Activated CD4-positive, alpha-beta T cell treated with anti-CD3 and anti-CD28 coated beads, Interleukin-2, amount 10 ng/mL, durations not matched to agents 24 days and 14 days (primary cell): ENCODE measurements around the gene SDK2. TPM values are rescaled to one million over a fixed set of nuclear protein-coding genes. Genes with fewer than 3 reads are reported as not detected.

Source experiments
- DNase-seq: peaks from one replicate; pipeline ENCODE4 v3.0.0; 2022
- H3K27ac Mint-ChIP-seq: one replicate; pipeline ENCODE4 v1.8.0; 2022; ENCODE audit warnings: mild to moderate bottlenecking, mixed read lengths
- H3K27me3 Mint-ChIP-seq: one replicate; pipeline ENCODE4 v1.8.0; 2022; ENCODE audit warnings: mixed read lengths
- H3K36me3 Mint-ChIP-seq: one replicate; pipeline ENCODE4 v1.8.0; 2022; ENCODE audit warnings: low read depth, mild to moderate bottlenecking, mixed read lengths
- H3K4me1 Mint-ChIP-seq: one replicate; pipeline ENCODE4 v1.8.0; 2021; ENCODE audit warnings: mixed read lengths
- H3K4me3 Mint-ChIP-seq: one replicate; pipeline ENCODE4 v1.8.0; 2022; ENCODE audit warnings: mild to moderate bottlenecking, moderate library complexity, mixed read lengths
- H3K9me3 Mint-ChIP-seq: one replicate; pipeline ENCODE4 v1.8.0; 2021; ENCODE audit warnings: mixed read lengths
- intact Hi-C: fragments of 100-400 bp; cut with micrococcal nuclease; formaldehyde crosslinking; loops from one replicate; pipeline ENCODE4 v1.15.1; 2023
- total RNA-seq: library from RNA; stranded (reverse); gene quantifications from 2 replicates; pipeline ENCODE4 v1.2.3, GENCODE V29; 2022

SDK2 gene
- total RNA-seq, 1 donor from 2014 or later = 0.42 TPM

DNA sequence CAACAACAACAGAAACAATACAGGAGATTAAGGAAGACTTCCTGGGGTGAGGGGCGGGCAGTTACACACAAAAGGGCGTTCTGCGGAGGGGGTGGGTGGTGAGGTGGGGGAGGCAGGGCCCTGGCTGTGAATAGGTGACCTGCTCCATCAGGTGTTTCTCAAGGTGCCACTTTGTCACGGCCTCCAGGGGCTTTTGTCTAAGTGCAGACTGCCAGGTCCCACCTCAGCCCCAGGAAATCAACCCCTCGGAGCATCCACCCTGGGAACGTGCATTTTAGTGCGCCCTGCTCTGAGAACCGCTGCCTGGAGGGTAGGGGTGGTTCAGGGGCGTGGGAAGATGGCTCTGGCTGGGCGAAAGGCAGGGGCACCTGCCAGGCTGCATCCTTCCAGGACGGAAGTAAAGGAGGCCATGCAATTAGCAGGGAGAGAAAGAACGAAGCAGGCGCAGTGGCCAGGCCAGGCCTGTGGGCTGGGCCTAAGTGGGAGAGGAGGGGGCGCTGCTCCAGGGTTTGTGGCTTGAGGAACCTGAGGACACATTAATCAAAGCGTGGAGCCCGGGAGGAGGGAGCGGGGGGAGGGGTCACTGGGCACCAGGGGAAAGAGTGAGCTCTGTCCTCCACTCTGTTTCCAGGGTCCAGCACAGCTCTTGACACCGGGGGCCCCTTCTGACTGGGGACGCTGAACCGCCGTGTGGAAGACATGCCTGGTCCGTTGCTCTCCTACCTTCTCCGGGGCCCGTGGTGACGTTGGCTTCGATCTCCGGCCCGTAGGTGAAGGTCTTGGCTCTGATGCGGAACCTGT lies 283.1 kb downstream of the SDK2 start:
- H3K27me3 Mint-ChIP-seq = no peaks in the 10 kb centered on the region
- no peaks in the 10 kb centered on the region for H3K4me1 Mint-ChIP-seq
- intact Hi-C loops = loop anchor here (10.0 kb wide), 1 partner anchor 376 kb away; no protein-coding TSS in a partner anchor
- no peaks in the 10 kb centered on the region for H3K9me3 Mint-ChIP-seq
- DNase-seq = no peak
- no peak overlapping the region for H3K27ac Mint-ChIP-seq
- no peak overlapping the region for H3K4me3 Mint-ChIP-seq
- H3K36me3 Mint-ChIP-seq = no peaks in the 10 kb centered on the region

DNA sequence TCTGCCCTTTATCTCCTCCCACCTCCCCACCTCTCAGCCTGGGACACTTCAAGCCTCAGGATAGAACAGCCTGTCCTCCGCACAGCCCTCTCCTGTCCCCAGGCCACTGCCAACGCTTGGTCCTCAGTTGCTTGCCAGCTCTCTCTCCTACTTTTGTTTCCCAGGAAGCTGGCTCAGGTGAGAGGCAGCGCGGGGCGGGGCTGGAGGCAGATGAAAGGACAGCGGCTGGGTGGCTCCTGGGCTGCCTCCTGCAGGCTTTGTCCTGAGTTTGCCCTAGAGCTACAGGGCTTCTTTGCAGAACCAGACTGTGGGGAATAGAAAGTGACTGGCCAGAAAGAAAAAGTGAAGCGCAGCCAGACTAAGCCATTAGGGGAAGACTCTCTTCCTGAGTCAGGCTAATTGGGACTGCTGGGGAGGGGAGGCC lies 284.2 kb downstream of the SDK2 start:
- no peaks in the 10 kb centered on the region for H3K4me1 Mint-ChIP-seq
- H3K27me3 Mint-ChIP-seq = no peaks in the 10 kb centered on the region
- DNase-seq = no peak
- no peaks in the 10 kb centered on the region for H3K36me3 Mint-ChIP-seq
- intact Hi-C loops = loop anchor here (10.0 kb wide), 1 partner anchor 375 kb away; no protein-coding TSS in a partner anchor
- H3K4me3 Mint-ChIP-seq = no peak overlapping the region
- no peak overlapping the region for H3K27ac Mint-ChIP-seq
- no peaks in the 10 kb centered on the region for H3K9me3 Mint-ChIP-seq

DNA sequence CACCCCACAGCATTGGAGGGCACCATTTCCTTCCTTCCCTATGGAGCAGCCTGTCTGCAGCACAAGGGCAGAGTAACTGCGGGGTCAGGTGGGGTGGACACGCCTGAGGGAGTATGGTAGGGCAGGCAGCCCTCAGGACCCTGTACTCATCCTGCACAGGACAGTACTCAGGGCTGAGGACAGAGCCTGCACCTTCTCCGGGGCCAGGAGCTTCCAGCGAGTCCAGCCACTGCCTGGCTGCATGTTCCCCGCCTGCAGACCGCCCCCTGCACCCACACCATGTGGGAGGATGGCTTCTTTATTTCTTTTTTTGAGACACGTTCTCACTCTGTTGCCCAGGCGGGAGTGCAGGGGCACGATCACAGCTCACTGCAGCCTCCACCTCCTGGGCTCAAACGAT lies 284.9 kb downstream of the SDK2 start:
- Mint-ChIP-seq H3K4me1 (no peaks in the 10 kb centered on the region), H3K36me3 (no peaks in the 10 kb centered on the region), H3K9me3 (no peaks in the 10 kb centered on the region), H3K27me3 (no peaks in the 10 kb centered on the region), H3K4me3 (no peak overlapping the region), H3K27ac (no peak overlapping the region)
- intact Hi-C loops = no loop called here
- DNase-seq = no peak

DNA sequence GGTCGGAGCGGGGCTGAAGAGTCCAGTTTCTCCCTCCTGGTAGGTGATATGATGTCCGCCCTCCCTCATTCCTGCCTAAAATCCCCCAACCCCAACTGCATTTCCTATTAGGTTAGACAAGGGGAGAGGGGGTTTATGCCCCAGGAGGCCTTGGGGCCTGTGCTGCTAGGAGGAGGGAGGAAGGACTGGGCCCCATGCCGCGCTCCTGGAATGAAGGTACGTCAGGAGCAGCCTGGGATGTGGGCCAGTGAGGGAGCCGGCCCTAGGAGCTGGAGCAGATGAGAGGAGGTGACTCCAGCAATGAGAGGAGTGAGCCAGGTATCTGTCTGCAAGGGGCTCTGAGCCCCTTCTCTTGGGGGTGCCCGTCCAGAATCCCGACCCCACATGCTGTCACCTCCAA lies 285.6 kb downstream of the SDK2 start:
- intact Hi-C loops = no loop called here
- Mint-ChIP-seq H3K9me3 (no peaks in the 10 kb centered on the region), H3K4me1 (no peaks in the 10 kb centered on the region), H3K4me3 (no peak overlapping the region), H3K27ac (no peak overlapping the region), H3K27me3 (no peaks in the 10 kb centered on the region), H3K36me3 (no peaks in the 10 kb centered on the region)
- no peak for DNase-seq

DNA sequence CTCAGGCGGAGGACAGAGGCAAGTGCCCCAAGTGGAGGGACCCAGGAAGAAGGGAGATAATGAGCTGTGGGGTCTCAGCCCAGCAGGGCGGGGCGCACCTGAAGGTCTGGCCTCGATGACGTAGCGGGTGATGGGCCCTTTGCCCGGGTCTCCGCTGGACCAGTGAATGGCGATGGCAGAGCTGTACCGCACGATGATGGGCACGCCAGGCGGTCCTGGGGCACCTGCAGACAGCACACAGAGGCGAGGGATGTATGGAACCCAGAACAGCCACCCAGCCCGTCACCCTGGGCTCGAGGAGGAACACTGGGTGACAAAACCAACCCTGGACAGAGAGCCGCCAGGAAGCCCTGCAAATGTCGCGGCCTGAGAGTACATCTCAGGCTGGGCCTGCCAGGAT lies 286.3 kb downstream of the SDK2 start:
- no peak for DNase-seq
- Mint-ChIP-seq H3K9me3 (no peaks in the 10 kb centered on the region), H3K4me1 (no peaks in the 10 kb centered on the region), H3K4me3 (no peak overlapping the region), H3K27ac (no peak overlapping the region), H3K27me3 (no peaks in the 10 kb centered on the region), H3K36me3 (no peaks in the 10 kb centered on the region)
- intact Hi-C loops = no loop called here

DNA sequence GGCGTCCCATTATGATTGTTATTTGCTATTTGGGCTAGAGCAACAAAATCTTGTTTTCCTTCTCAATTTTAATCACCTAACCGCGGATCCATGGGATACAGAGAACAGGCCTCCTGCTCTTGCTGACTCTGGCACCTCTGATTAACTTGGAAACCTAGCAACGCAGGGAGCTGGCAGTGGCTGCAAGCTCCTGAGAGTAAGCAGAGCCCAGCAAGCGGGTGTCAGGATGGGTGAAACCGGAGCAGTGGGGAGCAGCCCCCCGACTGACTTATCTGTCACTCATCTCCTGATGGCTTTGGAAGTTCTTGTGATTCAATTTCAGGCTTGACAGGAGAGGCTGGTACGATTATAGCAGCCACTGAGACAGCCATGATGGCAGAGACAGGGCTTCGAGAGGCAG lies 286.9 kb downstream of the SDK2 start:
- H3K4me1 Mint-ChIP-seq = no peaks in the 10 kb centered on the region
- no peak for DNase-seq
- H3K4me3 Mint-ChIP-seq = no peak overlapping the region
- intact Hi-C loops = no loop called here
- H3K27me3 Mint-ChIP-seq = no peaks in the 10 kb centered on the region
- H3K9me3 Mint-ChIP-seq = no peaks in the 10 kb centered on the region
- no peak overlapping the region for H3K27ac Mint-ChIP-seq
- H3K36me3 Mint-ChIP-seq = no peaks in the 10 kb centered on the region

DNA sequence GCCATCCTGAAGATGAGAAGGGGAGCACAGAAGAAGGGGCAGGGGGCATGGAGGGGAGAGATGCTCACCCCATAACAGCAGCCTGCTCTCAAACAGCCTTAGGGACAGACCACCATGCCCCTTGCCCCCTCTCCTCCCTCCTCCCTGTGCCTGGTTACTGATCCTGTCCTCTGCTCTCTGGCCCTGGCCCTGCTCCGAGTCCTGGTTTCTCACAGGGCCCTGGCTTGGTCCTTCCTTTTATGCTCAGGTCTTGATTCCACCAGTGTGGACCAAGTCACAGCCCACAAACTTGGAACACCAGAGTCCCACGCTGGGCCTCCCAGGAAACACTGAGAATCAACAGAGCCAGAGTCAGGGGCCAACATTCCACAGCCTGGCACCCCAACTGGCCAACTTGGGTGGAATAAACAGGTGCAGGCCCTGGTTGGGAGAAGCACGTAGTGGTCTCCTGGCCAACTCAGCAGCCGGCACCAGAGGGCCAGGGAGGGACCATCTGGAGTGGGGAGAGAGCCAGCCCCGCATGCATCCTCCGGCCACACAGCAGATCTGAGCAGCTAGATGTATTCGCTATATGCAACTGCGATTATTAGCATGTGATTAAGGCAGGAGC lies 287.6 kb downstream of the SDK2 start:
- DNase-seq = no peak
- Mint-ChIP-seq H3K27ac (no peak overlapping the region), H3K9me3 (no peaks in the 10 kb centered on the region), H3K27me3 (no peaks in the 10 kb centered on the region), H3K36me3 (no peaks in the 10 kb centered on the region), H3K4me3 (no peak overlapping the region), H3K4me1 (no peaks in the 10 kb centered on the region)
- intact Hi-C loops = no loop called here

DNA sequence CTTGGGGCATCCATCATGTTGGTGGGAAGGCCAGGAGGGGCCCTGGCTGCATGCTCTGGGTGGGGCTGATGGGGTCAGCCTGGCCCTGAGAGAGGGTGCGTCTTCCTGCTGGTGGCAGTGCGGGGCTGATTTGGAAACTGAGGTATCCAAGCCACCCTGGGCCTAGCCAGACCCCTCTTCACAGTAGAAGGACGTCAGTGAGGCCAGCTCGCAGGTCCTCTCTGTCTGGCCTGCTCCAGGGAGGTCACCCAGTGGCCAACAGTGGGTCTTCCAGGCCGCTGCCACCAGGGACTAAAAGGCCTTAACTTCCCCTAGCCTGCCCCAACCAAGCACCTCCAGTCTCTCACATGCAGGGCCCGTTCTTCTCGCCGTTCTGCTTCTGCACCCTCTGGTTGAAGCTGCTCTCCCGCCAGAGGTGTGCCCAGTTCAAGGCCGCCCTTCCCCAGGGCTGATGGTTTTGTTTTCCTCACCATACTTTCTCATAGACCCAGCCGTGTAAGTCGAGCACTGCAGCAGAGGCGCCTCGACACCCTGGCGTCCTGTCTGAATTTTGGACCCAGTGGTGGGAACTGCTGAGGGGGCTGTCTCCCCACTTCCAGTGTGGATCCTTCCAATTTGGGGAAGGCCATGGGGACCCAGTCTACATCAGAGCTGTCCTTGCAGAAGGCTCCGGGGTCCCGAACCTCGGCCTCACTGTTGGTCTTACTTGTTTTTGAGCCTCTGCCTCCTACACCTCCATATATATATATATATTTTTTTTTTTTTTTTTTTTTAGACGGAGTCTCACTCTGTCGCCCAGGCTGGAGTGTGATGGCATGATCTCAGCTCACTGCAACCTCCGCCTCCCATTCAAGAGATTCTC lies 289.6 kb downstream of the SDK2 start:
- intact Hi-C loops = no loop called here
- Mint-ChIP-seq H3K4me3 (no peak overlapping the region), H3K9me3 (no peaks in the 10 kb centered on the region), H3K27me3 (no peaks in the 10 kb centered on the region), H3K4me1 (no peaks in the 10 kb centered on the region), H3K36me3 (no peaks in the 10 kb centered on the region), H3K27ac (no peak overlapping the region)
- no peak for DNase-seq

DNA sequence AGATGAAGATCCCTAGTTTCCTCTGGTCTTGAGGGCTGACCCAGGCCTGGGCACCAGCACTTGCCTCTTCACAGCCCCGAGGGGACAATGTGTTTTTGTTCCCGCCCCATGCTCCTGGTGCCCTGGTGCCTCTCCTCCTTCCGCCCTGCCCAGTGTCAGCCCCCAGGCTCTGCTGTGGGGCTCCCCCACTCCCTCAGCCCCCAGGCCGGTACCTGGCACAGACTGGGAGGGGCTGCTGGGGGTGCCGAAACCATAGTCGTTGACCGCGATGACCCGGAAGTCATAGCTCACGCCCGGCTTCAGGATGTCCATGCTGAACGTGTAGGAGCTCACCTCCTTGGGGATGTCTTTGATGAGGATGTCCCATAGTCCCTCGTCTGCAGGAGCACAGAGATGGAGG lies 292.0 kb downstream of the SDK2 start:
- Mint-ChIP-seq H3K9me3 (no peaks in the 10 kb centered on the region), H3K36me3 (no peaks in the 10 kb centered on the region), H3K4me1 (no peaks in the 10 kb centered on the region), H3K27ac (no peak overlapping the region), H3K27me3 (no peaks in the 10 kb centered on the region), H3K4me3 (no peak overlapping the region)
- no peak for DNase-seq
- intact Hi-C loops = no loop called here

DNA sequence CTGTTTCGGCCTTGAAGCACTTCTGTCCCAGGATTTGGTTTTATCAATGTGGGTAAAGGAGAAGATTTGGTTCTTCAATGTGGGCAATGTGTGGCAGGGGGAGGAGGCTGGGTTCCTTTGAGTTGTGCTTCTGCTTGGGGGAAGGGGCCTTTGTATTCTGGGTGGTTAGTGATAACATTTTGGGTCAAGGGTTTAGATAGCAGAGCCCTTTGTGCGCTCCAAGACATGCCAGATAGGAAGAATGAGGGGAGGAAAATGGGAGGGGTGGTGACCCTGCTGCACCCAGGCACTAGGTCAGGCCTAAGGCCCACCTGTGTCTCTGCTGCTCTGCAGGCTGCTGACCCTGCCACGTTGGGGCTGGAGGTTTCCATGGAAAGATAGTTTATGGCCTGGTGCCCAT lies 292.5 kb downstream of the SDK2 start:
- Mint-ChIP-seq H3K27ac (no peak overlapping the region), H3K9me3 (no peaks in the 10 kb centered on the region), H3K4me3 (no peak overlapping the region), H3K27me3 (no peaks in the 10 kb centered on the region), H3K4me1 (no peaks in the 10 kb centered on the region), H3K36me3 (no peaks in the 10 kb centered on the region)
- no peak for DNase-seq
- intact Hi-C loops = no loop called here

DNA sequence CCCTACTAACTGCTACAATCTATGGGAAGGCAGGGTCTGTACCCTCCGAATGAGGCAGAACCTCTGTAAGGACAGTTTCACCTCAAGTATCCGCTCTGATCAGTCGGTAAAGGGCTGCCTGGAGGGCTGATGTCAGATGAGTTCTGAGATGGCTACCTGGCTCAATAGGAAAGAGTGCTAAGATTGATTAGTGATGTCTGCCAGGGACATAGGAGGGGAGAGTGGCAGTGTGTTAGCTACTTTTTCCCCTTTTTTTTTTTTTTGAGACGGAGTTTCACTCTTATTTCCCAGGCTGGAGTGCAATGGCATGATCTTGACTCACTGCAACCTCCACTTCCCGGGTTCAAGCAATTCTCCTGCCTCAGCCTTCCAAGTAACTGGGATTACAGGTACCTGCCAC lies 293.4 kb downstream of the SDK2 start:
- Mint-ChIP-seq H3K4me3 (no peak overlapping the region), H3K9me3 (no peaks in the 10 kb centered on the region), H3K4me1 (no peaks in the 10 kb centered on the region), H3K27ac (no peak overlapping the region), H3K36me3 (no peaks in the 10 kb centered on the region), H3K27me3 (no peaks in the 10 kb centered on the region)
- intact Hi-C loops = no loop called here
- DNase-seq = no peak

DNA sequence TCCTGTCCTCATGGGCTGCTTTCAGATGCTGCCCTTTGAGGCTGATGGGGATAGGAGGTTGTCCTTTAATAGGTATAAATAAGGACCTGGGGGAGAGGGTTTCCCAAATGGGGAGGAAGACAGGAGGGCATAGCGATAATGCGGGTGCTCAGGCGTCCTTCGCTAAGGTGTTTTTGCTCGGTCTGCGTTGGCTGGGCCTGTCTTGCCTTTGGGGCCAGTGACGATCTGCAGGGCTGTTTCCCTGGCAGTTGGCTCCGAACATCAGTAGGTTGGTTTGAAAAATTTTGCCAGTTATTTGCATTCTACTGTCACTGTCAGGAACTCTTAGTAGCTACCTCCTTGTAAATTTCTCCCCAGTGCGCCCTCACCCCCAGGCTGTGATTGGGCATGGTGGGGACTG lies 294.6 kb downstream of the SDK2 start:
- no peak overlapping the region for H3K27ac Mint-ChIP-seq
- no peaks in the 10 kb centered on the region for H3K36me3 Mint-ChIP-seq
- H3K9me3 Mint-ChIP-seq = no peaks in the 10 kb centered on the region
- intact Hi-C loops = no loop called here
- H3K27me3 Mint-ChIP-seq = no peaks in the 10 kb centered on the region
- no peak for DNase-seq
- no peaks in the 10 kb centered on the region for H3K4me1 Mint-ChIP-seq
- H3K4me3 Mint-ChIP-seq = no peak overlapping the region

DNA sequence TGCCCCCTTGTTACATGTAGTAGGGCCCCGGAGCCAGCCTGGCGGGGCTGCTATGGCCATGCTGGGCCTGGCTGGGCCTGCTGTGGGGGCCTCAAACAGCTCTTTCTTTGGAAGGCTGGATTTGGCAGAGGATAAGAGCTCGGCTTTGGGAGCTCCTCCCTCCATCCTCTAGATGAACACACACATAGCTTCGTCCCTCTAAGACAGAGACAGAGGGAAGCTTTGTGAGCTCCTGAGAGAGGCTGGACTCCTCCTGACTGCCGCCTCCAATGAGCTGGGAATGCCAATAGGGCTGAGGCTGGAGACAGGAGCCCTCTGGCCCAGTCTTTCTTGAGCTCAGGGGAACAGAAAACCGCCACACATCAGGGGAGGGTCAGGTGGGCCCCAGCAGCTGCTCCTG lies 295.1 kb downstream of the SDK2 start:
- Mint-ChIP-seq H3K27ac (no peak overlapping the region), H3K4me1 (no peaks in the 10 kb centered on the region), H3K4me3 (no peak overlapping the region), H3K27me3 (no peaks in the 10 kb centered on the region), H3K36me3 (no peaks in the 10 kb centered on the region), H3K9me3 (no peaks in the 10 kb centered on the region)
- intact Hi-C loops = no loop called here
- no peak for DNase-seq

DNA sequence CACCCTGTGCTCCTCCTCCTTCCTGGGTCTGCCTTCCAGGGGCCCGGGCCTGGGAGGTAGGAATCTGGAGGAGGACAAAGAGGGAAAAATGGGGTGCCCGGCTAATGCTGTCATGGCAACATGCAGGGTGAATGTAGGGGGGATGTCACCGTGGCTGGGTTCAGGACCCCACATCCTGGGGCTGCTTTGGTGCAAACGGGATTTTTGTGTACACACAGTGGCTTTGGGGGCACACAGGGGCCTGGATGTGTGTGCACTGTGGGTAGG lies 295.5 kb downstream of the SDK2 start:
- no peaks in the 10 kb centered on the region for H3K4me1 Mint-ChIP-seq
- no peak overlapping the region for H3K4me3 Mint-ChIP-seq
- DNase-seq = no peak
- H3K36me3 Mint-ChIP-seq = no peaks in the 10 kb centered on the region
- no peaks in the 10 kb centered on the region for H3K27me3 Mint-ChIP-seq
- intact Hi-C loops = no loop called here
- no peak overlapping the region for H3K27ac Mint-ChIP-seq
- H3K9me3 Mint-ChIP-seq = no peaks in the 10 kb centered on the region
